Mammary epithelial cell (primary cell): ENCODE results near the gene AKAP1.

Source experiments
- CTCF ChIP-seq, 2 donors: IDR thresholded peaks in 1 of 2; conservative IDR thresholded peaks in 1 of 2; 2 replicates each; pipeline ENCODE4 v1.5.1; 2011 to 2012; ENCODE audit warnings: inconsistent platforms in 2 of 2, low read length in 2 of 2, mild to moderate bottlenecking in 2 of 2, control low read depth in 1 of 2, low read depth in 1 of 2; ENCODE audit not compliant: insufficient read depth in 1 of 2; ENCODE audit errors: extremely low read depth in 1 of 2
- EZH2 ChIP-seq: IDR thresholded peaks from 2 replicates; pipeline ENCODE4 v1.6.1; 2012; ENCODE audit warnings: low read length, inconsistent platforms, borderline replicate concordance

- no peak for TF ChIP-seq CTCF (conservative IDR thresholded peaks at IDR 0.05 in 1 of 2, IDR thresholded peaks at IDR 0.05 in 1 of 2; ENCODE audit: extremely low read depth in 1 of 2, insufficient read depth in 1 of 2, low read depth in 1 of 2, low read length in 2 of 2)
- TF ChIP-seq EZH2: no peak
Observed at GRCh38 chr17:57166803-57167202, 81.8 kb downstream of the AKAP1 start.
